ENCODE results near the gene KISS1R.

DNA sequence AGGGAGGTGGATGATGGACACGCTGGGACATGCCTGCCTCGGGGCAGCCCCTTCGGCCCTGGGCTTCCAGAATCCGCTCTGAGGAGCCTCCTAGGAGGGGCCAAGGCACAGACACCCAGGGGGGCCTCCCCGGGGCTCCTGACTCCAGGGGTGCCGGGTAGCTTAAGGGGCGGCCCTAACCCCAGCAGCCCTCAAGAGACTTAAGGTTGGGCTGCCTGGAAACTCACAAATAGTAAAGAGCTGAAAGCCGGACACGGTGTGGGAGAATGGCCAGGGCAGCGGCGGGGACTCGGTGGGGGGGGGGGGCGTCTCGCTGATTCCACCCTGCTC lies 16.4 kb downstream of the KISS1R start:
- TF ChIP-seq CTCF (IDR thresholded peaks at IDR 0.05; ENCODE audit: low read depth, low read length) (no peak), EZH2phosphoT487 (IDR thresholded peaks at IDR 0.05; ENCODE audit: low read depth) (no peak)
